ENCODE data around the gene CDKN2C. TPM values are rescaled to one million over a fixed set of nuclear protein-coding genes. Genes with fewer than 3 reads are reported as not detected.
"Not testable (repeated sequence)": the region's sequence is repeated elsewhere in the genome, so short reads cannot be mapped to it uniquely, and the experiment has no call there.

Gene CDKN2C
- total RNA-seq, result 10.0 and 18.5 TPM in 2 replicates

DNA sequence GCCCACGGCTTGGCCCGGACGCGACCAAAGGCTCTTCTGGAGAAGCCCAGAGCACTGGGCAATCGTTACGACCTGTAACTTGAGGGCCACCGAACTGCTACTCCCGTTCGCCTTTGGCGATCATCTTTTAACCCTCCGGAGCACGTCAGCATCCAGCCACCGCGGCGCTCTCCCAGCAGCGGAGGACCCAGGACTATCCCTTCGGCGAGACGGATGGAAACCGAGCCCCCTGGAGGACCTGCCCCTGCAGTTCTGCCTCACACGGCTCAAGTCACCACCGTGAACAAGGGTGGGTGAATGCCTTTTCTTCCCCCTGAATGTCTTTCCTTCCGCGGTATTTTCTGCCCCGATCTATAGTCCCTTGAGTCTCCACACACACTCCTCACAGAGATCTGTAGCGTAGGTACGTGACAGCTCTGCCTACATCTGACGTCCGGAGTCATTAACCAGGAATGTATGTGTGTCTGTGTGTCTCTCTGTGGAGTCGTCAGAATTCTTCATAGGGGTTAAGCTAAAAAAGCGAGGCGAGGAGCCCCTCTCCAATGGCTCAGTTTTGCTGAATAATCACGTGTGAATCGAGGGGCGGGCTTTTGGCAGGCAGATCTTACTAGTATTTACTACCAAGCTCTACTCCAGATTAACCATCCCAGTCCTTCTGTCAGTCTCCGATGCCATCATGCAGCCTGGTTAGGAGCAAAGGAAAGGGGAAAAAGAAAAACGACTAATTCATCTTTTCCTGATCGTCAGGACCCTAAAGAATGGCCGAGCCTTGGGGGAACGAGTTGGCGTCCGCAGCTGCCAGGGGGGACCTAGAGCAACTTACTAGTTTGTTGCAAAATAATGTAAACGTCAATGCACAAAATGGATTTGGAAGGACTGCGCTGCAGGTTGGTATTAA is at the start of gene CDKN2C:
Gene CDKN2C, plus strand, starts transcription at position 635 of the 898 bp plus-strand sequence. Its CDS starts 124 bp downstream, at position 759.
- DNase-seq, result peak; percentile 76

DNA sequence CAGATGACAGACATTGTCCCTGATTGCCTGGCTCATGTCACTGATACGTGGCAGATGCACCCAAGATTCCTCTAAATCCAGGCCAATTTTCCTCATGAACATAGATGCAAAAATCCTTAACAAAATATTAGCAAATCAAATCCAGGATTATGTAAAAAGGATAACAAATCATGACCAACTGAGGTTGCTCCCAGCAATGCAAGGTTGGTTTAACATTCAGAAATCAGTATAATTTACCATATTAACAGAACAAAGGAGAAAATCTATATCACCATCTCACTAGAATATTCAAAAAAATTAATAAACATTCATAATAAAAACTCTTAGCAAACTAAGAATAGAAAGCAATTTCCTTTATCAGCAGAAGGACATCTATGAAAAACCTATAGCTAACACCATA is 49.6 kb upstream of the CDKN2C start:
- no peak for DNase-seq

GRCh38 chr1:50921029-50921428 is 49.0 kb upstream of the CDKN2C start:
- DNase-seq, result no peak

DNA sequence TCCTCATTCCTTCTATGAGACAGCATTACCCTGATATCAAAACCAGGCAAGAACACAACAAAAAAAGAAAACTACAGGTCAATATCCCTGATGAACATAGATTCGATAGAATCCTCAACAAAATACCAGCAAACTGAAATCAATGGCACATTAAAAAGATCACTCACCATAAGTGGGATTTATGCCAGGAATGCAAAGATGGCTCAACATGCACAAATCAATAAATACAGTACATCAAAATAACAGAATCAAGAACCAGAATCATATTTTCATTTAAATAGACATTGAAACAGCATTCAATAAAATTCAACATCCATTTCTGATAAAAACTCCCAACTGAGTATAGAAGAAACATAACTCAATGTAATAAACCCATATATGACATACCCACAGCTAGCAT is 46.5 kb upstream of the CDKN2C start:
- no peak for DNase-seq

- DNase-seq, result peak; percentile 69
Observed at GRCh38 chr1:50929376-50929958, 40.6 kb upstream of the CDKN2C start.

- DNase-seq, result peak; percentile 45
Observed at GRCh38 chr1:50930193-50930592, 39.9 kb upstream of the CDKN2C start.

DNA sequence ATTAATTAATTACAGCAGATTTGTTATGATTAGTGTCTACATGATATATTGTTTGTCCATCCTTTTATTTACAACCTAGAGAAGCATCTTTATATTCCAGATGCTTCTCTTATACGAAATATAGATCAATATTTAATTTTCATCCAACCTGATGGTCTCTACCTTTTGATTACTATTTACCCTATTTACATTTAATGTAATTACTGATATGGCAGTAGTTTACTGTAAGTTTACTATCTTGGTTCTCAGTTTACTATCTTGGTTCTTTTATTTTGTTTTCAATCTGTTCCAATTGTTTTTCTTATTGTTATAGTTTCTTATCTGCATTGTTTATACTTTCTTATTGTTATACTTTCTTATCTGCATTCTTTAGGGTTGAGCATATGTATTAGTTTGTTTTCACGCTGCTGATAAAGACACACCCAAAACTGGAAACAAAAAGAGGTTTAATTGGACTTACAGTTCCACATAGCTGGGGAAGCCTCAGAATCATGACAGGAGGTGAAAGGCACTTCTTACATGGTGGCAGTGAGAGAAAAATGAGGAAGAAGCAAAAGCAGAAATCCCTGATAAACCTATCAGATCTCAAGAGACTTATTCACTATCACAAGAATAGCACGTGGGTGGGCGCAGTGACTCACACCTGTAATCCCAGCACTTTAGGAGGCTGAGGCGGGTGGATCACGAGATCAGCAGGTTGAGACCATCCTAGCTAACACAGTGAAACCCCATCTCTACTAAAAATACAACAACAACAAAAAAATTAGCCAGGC is 38.9 kb upstream of the CDKN2C start:
- no peak for DNase-seq

DNA sequence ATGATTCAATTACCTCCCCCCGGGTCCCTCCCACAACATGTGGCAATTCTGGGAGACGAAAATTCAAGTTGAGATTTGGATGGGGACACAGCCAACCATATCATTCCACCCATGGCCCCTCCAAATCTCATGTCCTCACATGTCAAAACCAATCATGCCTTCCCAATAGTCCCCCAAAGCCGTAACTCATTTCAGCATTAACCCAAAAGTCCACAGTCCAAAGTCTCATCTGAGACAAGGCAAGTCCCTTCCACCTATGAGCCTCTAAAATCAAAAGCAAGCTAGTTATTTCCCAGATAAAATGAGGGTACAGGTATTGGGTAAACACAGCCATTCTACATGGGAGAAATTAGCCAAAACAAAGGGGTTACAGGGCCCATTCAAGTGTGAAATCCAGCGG is 38.0 kb upstream of the CDKN2C start:
- DNase-seq, result not testable (repeated sequence)

- not testable (repeated sequence) for DNase-seq
Observed at GRCh38 chr1:50933770-50934169, 36.3 kb upstream of the CDKN2C start.

DNA sequence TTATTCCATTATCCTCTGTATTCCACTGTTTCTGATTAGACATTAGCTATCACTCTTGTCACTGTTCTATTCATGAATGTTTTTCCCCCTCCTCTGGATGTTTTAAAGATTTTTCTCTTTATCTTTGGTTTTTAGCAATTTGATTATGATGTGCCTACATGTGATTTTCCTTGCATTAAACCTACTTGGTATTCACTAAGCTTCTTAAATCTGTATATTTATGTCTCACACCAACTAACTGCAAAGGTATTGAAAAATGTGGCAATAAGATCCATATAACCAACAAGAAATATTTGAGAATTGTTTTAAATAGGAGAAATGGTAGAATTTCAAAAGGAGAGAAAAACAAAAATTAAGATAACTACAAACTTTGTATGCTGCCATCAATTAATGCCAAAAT is 35.2 kb upstream of the CDKN2C start:
- no peak for DNase-seq

- not testable (repeated sequence) for DNase-seq
Observed at GRCh38 chr1:50935276-50935675, 34.8 kb upstream of the CDKN2C start.

DNA sequence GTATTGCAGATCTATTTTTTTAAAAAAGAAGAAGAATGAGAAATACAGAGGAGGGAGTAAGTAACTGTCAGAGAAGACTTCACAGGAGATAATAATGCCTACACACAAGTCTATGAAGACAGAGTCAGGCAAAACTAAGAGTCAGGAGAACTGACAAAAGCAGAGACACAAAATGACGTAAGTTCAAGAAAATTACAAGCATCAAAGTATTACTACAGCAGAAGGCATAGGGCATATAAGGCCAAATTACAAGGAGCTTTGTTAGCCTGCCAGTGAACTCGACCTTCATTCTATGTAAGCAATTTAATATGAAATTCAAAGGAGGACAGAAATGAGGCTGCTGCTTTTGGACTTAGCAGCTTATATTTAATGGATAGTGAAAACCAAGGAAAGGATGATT is 33.7 kb upstream of the CDKN2C start:
- no peak for DNase-seq

GRCh38 chr1:50940291-50940690 is 29.8 kb upstream of the CDKN2C start:
- DNase-seq, result no peak

DNA sequence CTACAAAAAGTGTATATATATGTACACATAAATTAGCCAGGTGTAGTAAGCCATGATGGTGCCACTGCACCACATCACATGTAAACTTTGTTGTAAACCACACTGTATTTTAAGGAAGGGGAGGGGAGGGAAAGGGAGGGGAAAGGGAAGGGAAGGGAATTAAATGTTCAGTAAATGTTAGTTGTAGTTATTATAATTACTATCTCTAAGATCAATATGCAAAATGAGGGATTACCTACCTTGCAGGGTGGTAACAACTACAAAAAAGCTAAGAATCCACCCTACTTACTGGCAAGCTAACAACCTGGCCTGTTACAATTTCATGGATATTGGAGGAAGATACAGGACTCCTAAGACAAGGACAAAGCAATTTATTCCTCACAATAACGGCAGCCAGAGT is 27.7 kb upstream of the CDKN2C start:
- no peak for DNase-seq

DNA sequence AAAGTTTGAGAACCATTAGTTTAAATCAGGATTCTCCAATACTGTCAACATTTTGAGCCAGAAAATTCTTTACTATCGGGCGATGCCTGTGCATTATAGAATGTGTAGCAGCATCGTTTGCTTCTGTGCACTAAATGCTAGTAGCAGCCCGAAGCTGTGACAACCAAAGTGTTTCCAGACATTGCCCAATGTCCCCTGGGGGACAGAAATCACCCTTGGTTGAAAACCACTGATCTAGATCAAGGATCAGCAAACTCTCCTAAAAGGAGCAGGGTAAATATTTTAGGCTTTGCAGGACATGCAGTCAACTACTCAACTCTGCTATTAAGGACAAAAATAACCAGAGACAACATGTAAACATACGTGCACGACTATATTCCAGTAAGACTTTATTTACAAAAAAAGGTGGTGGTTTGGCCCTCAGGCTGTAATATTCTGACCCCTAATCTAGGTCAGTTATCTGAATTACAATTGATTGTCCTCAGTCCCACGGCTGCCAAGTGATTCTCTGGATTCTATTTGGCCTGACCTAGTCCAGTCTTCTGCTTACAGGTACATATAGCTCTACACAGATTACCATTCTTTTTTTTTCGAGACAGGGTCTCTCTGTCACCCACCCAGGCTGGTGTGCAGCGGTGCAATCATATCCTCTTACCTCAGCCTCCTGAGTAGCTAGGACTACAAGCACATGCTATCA is 20.6 kb upstream of the CDKN2C start:
- DNase-seq, result no peak

GRCh38 chr1:50950396-50950795 is 19.6 kb upstream of the CDKN2C start:
- DNase-seq, result no peak

- DNase-seq, result not testable (repeated sequence)
Observed at GRCh38 chr1:50952566-50952965, 17.5 kb upstream of the CDKN2C start.

- peak; percentile 27 for DNase-seq
Observed at GRCh38 chr1:50955116-50955515, 14.9 kb upstream of the CDKN2C start.

GRCh38 chr1:50959303-50959912 is 10.6 kb upstream of the CDKN2C start:
- DNase-seq, result peak; percentile 43

DNA sequence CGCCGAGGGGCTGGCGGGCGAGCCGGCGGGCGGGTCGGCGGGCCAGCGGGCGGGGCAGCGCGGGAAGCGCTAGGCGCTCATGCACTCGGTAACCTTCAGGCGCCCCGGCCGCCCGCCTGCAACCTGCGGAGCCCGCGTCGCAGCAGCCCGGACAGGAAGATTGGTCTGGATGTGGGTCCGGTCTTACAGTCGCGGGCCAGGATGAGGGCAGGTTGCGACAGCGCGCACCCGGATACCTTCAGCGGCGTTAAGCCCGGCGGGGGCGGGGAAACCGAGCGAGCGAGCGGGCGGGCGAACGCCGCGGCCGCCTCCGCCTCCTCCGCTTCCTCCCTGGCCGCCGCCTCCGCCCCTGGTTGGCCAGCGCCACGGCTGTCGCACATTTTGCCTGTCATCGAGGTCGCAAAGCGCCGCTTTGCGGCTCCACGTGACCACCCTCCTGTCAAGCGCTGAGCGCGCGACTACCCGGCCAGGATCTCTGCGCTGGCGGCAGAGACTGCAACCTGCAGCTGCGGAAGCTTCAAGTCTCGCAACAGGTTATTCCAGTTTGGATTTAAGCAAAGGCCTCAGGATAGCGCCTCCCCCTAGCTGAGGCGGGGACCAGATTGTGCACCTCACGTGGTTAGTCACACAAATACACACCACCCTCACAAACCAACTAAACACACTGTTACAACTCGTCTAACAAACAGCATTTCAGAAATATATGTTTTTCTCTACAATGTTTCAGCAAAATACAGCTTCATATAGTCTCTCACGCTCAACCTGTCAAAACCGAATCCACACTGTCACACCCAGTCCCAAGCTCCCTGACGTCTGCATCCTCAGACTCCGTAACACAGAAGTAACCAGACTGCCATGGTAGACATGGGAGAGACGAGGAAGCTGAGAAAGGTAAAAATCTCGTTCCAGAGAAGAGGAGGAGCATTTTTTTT is 9.9 kb upstream of the CDKN2C start, which contains the start of gene FAF1:
Gene FAF1, minus strand, starts transcription at position 355 of the 932 bp plus-strand sequence. CDS start 456 bp downstream, outside the sequence.
- peak; percentile 99 for DNase-seq

- DNase-seq, result no peak
Observed at GRCh38 chr1:50964863-50965262, 5.2 kb upstream of the CDKN2C start.

Data from dermis blood vessel endothelial cell (primary cell).